A549 (cell line): ENCODE results near the gene DTHD1. TPM values are rescaled to one million over a fixed set of nuclear protein-coding genes. Genes with fewer than 3 reads are reported as not detected.

Source experiments
- ATAC-seq, 2 experiments: fragments of 200-7000 bp in 1 of 2; fragments of >200 bp in 1 of 2; cut with Nextera tagmentation in 1 of 2; cut with Tn5 transposase in 1 of 2; 3 replicates each; pipeline versions ENCODE4 v1.8.0 to v1.9.1; 2018 to 2020; ENCODE audit warnings: mild to moderate bottlenecking in 1 of 2, moderate library complexity in 1 of 2
- CTCF ChIA-PET: fragments of 300-600 bp; sonication (Branson Sonifier 250); formaldehyde crosslinking; extraction: SDS; loops from one replicate; lab custom pipeline; 2021; ENCODE audit warnings: antibody characterized with exemption, inconsistent platforms; lab: Yijun Ruan, JAX
- POLR2A ChIA-PET: fragments of 350-600 bp; formaldehyde crosslinking; extraction: SDS; loops from one replicate; lab custom pipeline; 2021; ENCODE audit warnings: antibody characterized with exemption, inconsistent platforms; lab: Yijun Ruan, JAX
- DNase-seq, 2 experiments: peaks; one replicate each; pipeline versions ENCODE4 v3.0.0 to v3.0.0-alpha.2; 2011 to 2016; ENCODE audit warnings: low read depth in 1 of 2, low spot score in 1 of 2
- FAIRE-seq: peaks from 2 replicates; lab custom pipeline; 2011; peaks lifted over from hg19 to GRCh38; lab: Jason Lieb, UNC
- H3K27ac ChIP-seq, 2 experiments: fragments of >200 bp; sonication (Bioruptor Twin); formaldehyde crosslinking; 3 replicates each; pipeline ENCODE4 v1.5.1; 2016 to 2017
- H3K4me1 ChIP-seq: fragments of >200 bp; sonication (Bioruptor Twin); formaldehyde crosslinking; 3 replicates; pipeline ENCODE4 v1.6.1; 2016
- H3K4me2 ChIP-seq: fragments of >200 bp; sonication (Bioruptor Twin); formaldehyde crosslinking; 3 replicates; pipeline ENCODE4 v1.6.1; 2016
- H3K4me3 ChIP-seq: fragments of >200 bp; sonication (Bioruptor Twin); formaldehyde crosslinking; 3 replicates; pipeline ENCODE4 v1.5.1; 2016
- H3K9me3 ChIP-seq: fragments of >200 bp; sonication (Bioruptor Twin); formaldehyde crosslinking; 3 replicates; pipeline ENCODE4 v1.6.1; 2016
- BHLHE40 ChIP-seq: IDR thresholded peaks from 2 replicates; pipeline ENCODE4 v1.6.1; 2012; ENCODE audit warnings: low read depth, low read length, inconsistent platforms
- CEBPB ChIP-seq, 2 experiments: fragments of >200 bp in 1 of 2; sonication (Bioruptor Twin) in 1 of 2; formaldehyde crosslinking in 1 of 2; IDR thresholded peaks; 2 replicates each; pipeline ENCODE4 v1.6.1; 2012 to 2016
- CHD4 ChIP-seq: fragments of 200-600 bp; sonication (generic); IDR thresholded peaks from 2 replicates; pipeline ENCODE4 v1.6.1; 2016; ENCODE audit warnings: antibody characterized with exemption, mild to moderate bottlenecking, borderline replicate concordance
- EHF ChIP-seq: fragments of 250-450 bp; sonication (Bioruptor Pico); IDR thresholded peaks from 2 replicates; pipeline ENCODE4 v1.5.0; 2020; ENCODE audit warnings: mild to moderate bottlenecking
- EP300 ChIP-seq, 2 experiments: fragments of >200 bp; sonication (Bioruptor Twin); formaldehyde crosslinking; IDR thresholded peaks; 2 replicates in 1 of 2; 3 replicates in 1 of 2; pipeline ENCODE4 v1.6.1; 2016 to 2017
- JUNB ChIP-seq: fragments of >200 bp; sonication (Bioruptor Twin); formaldehyde crosslinking; IDR thresholded peaks from 2 replicates; pipeline ENCODE4 v1.6.1; 2016
- KDM5A ChIP-seq: fragments of 200-600 bp; sonication (generic); IDR thresholded peaks from 2 replicates; pipeline ENCODE4 v1.6.1; 2016; ENCODE audit warnings: antibody characterized with exemption, mild to moderate bottlenecking
- MAFK ChIP-seq: fragments of 450-650 bp; IDR thresholded peaks from 2 replicates; pipeline ENCODE4 v1.6.1; 2014; ENCODE audit not compliant: partially characterized antibody
- MYC ChIP-seq: IDR thresholded peaks from 2 replicates; pipeline ENCODE4 v1.6.1; 2012; ENCODE audit warnings: mild to moderate bottlenecking, inconsistent platforms, low read length, improper control_type of control experiment, borderline replicate concordance
- NFE2L2 ChIP-seq: fragments of 150-350 bp; conservative IDR thresholded peaks from 2 replicates; pipeline ENCODE4 v1.6.1; 2014; ENCODE audit warnings: low read length
- PHF8 ChIP-seq: fragments of 200-600 bp; sonication (generic); IDR thresholded peaks from 2 replicates; pipeline ENCODE4 v1.6.1; 2016; ENCODE audit warnings: low read depth, mild to moderate bottlenecking, antibody characterized with exemption, moderate library complexity, borderline replicate concordance
- POLR2A ChIP-seq: IDR thresholded peaks from 2 replicates; pipeline ENCODE4 v1.6.1; 2012; ENCODE audit warnings: mild to moderate bottlenecking, low read length
- POLR2AphosphoS2 ChIP-seq: conservative IDR thresholded peaks from 2 replicates; pipeline ENCODE4 v1.6.1; 2012; ENCODE audit warnings: low read length, improper control_type of control experiment, inconsistent platforms
- RARB ChIP-seq: fragments of 250-450 bp; sonication (Bioruptor Pico); IDR thresholded peaks from 2 replicates; pipeline ENCODE4 v1.8.0; 2021; ENCODE audit warnings: mild to moderate bottlenecking, moderate library complexity
- RFX5 ChIP-seq: fragments of 450-650 bp; IDR thresholded peaks from 2 replicates; pipeline ENCODE4 v1.7.1; 2014; ENCODE audit warnings: antibody characterized with exemption, mild to moderate bottlenecking, moderate library complexity
- TP53 ChIP-seq: fragments of 250-450 bp; sonication (Bioruptor Pico); IDR thresholded peaks from 2 replicates; pipeline ENCODE4 v1.5.0; 2021; ENCODE audit warnings: mild to moderate bottlenecking, moderate library complexity
- WGBS: methylation state at CpG from one replicate; pipeline ENCODE4 v1.1.6; 2017; ENCODE audit errors: missing lambda C conversion rate; 5-methylcytosine and 5-hydroxymethylcytosine counted together
- polyA plus RNA-seq, 4 experiments: library from polyadenylated mRNA; depleted of rRNA in 3 of 4; stranded (reverse); fragments of >200 nt; fragmentation: RNase III in 1 of 4; extraction: RNeasy Plus Mini Kit Qiagen cat#74134 plus additional on column Dnase treatment in 1 of 4; gene quantifications; 2 replicates in 3 of 4; 3 replicates in 1 of 4; pipeline ENCODE4 v1.2.3, GENCODE V29; 2011 to 2017
- TF ChIP-seq, protein P1 (sequence below): fragments of 250-450 bp; sonication (Bioruptor Pico); IDR thresholded peaks from 2 replicates; pipeline ENCODE4 v1.5.0; 2020; ENCODE audit warnings: low read depth, mild to moderate bottlenecking, moderate library complexity
- TF ChIP-seq, protein P2 (sequence below): fragments of 150-350 bp; IDR thresholded peaks from 2 replicates; pipeline ENCODE4 v1.6.1; 2014; ENCODE audit warnings: low read depth, mild to moderate bottlenecking, low read length
- TF ChIP-seq, protein P3 (sequence below): fragments of 450-650 bp; IDR thresholded peaks from 2 replicates; pipeline ENCODE4 v1.6.1; 2014; ENCODE audit warnings: antibody characterized with exemption
- TF ChIP-seq, protein P4 (sequence below): fragments of >200 bp; sonication (Bioruptor Twin); formaldehyde crosslinking; IDR thresholded peaks from 3 replicates; pipeline ENCODE4 v1.6.1; 2016

The DTHD1 gene
- polyA plus RNA-seq, 2 of the 4 experiments (the other 2 are of a cell fraction) = not detected

DNA sequence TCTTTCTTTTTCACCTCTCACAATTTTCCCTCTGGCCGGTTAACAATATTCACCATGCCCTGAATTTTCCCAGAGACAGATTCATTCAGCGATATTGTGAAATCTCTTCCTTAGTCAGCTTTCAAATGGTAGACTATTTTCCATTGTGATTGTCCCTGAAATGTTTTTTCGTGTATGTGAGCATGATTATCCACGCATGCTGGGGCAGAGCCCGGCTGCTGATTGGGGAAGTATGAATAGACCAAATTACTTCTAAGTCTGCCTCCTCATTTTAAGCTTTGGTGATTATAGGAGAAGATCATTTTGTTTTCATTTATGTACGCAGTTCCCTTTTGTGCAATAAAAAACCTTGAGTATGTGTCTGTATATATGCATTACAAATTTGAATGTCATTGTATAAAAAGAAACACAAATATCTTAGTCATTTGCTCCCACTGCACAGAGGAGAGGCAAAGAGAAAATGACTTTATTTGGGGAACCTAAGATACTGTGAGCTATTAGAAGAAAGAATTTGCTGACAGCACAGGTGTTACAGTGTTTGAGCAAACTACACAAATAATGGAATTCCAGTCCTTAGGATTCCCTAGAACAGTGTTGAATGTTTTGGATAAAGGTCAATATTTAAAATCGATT lies 11.3 kb downstream of the DTHD1 start:
- WGBS = 48% methylated on average over 7 of the region's 7 CpGs

DNA sequence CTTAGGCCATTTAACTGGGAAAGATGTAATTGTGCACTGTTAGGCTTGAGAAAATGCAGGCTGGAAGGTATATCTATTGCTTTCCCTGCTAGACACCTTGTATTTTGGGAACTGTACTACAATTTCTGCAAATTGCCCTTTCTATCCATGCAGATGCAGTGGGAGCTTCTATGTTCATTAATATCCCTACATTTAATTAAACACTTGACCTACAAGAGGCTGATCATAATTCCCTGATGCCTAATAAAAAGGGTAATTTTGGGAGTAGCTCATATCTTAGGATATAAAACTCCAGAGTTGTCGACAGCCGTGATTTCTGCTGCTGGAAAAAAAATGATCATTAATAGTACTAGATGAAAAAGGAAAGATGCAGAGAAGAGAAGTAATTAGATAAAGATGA lies 19.7 kb downstream of the DTHD1 start:
- TF ChIP-seq POLR2A = no peak
- no peak for TF ChIP-seq CEBPB (IDR thresholded peaks at IDR 0.05)
- TF ChIP-seq TP53 (CRISPR knock-in tag) = no peak
- no peak for TF ChIP-seq BHLHE40
- TF ChIP-seq NFE2L2 = no peak
- no peak for TF ChIP-seq RARB (CRISPR knock-in tag)
- TF ChIP-seq EHF = no peak
- TF ChIP-seq, protein P1, sequence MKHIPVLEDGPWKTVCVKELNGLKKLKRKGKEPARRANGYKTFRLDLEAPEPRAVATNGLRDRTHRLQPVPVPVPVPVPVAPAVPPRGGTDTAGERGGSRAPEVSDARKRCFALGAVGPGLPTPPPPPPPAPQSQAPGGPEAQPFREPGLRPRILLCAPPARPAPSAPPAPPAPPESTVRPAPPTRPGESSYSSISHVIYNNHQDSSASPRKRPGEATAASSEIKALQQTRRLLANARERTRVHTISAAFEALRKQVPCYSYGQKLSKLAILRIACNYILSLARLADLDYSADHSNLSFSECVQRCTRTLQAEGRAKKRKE (CRISPR knock-in tag) = no peak
- no peak for TF ChIP-seq JUNB
- TF ChIP-seq CHD4 = no peak
- TF ChIP-seq POLR2AphosphoS2 = no peak
- TF ChIP-seq, protein P2, sequence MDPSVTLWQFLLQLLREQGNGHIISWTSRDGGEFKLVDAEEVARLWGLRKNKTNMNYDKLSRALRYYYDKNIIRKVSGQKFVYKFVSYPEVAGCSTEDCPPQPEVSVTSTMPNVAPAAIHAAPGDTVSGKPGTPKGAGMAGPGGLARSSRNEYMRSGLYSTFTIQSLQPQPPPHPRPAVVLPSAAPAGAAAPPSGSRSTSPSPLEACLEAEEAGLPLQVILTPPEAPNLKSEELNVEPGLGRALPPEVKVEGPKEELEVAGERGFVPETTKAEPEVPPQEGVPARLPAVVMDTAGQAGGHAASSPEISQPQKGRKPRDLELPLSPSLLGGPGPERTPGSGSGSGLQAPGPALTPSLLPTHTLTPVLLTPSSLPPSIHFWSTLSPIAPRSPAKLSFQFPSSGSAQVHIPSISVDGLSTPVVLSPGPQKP = no peak
- TF ChIP-seq, all 56 proteins: peak for 0
- no peak for FAIRE-seq
- CTCF ChIA-PET = no interaction called here
- Histone ChIP-seq H3K9me3 (no peaks in the 10 kb centered on the region), H3K27ac (no peak overlapping the region), H3K4me1 (no peaks in the 10 kb centered on the region), H3K4me2 (no peak overlapping the region), H3K4me3 (no peak overlapping the region)
- no peak for ATAC-seq
- POLR2A ChIA-PET = no interaction called here
- 21% methylated on average over 2 of the region's 2 CpGs for WGBS
- DNase-seq = no peak

More for the DNA sequence above, 11.3 kb downstream of the DTHD1 start:
- Histone ChIP-seq H3K4me3 (no peak overlapping the region), H3K4me1 (no peaks in the 10 kb centered on the region), H3K9me3 (no peaks in the 10 kb centered on the region), H3K4me2 (no peak overlapping the region), H3K27ac (no peak overlapping the region)
- TF ChIP-seq EP300 (IDR thresholded peaks at IDR 0.05) (no peak), JUNB (no peak), MYC (no peak)
- TF ChIP-seq, protein P3, sequence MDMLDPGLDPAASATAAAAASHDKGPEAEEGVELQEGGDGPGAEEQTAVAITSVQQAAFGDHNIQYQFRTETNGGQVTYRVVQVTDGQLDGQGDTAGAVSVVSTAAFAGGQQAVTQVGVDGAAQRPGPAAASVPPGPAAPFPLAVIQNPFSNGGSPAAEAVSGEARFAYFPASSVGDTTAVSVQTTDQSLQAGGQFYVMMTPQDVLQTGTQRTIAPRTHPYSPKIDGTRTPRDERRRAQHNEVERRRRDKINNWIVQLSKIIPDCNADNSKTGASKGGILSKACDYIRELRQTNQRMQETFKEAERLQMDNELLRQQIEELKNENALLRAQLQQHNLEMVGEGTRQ = no peak
- TF ChIP-seq, protein P1 (CRISPR knock-in tag) = no peak
- POLR2A ChIA-PET = no interaction called here
- ATAC-seq (no peak), FAIRE-seq (no peak), DNase-seq (no peak)
- CTCF ChIA-PET = no interaction called here

DNA sequence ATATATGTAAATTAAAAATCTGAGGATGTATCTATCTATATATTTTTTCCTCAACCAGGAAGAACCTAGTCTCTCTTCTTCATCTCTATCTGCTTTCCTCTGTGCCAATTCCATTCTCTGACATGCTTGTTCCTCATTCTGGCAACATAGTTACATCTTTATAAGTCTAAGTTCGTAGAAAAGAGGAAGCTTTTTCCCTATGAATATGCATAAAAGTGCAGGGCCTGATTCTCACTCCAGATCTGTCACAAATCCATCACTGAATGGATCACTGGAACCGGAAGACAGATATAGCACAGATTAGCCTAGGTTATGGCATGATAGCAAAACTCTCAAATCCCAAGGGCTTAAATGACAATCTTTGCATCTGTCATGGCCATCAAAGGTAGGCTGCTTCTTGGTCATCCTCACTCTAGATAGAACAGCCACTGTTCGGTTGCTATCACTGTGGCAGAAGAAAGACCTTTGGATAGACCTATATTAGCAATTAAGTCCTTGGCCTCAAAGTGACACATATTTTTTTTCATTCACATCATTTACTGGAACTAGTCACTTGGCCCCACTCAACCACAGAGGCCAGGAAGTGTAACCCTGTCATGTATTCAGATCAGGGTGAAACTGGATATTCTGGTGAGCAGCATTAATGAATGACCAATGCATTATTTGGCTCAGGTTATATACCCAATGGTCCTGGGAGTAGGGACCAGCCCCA lies 22.2 kb downstream of the DTHD1 start:
- Histone ChIP-seq H3K9me3 (no peaks in the 10 kb centered on the region), H3K27ac (no peak overlapping the region), H3K4me2 (no peak overlapping the region), H3K4me3 (no peak overlapping the region), H3K4me1 (no peaks in the 10 kb centered on the region)
- 23% methylated on average over 3 of the region's 3 CpGs for WGBS
- FAIRE-seq (no peak), DNase-seq (no peak), ATAC-seq (no peak)
- CTCF ChIA-PET = no interaction called here
- TF ChIP-seq JUNB (no peak), MAFK (no peak), RFX5 (no peak), PHF8 (no peak), KDM5A (no peak)
- TF ChIP-seq, protein P4, sequence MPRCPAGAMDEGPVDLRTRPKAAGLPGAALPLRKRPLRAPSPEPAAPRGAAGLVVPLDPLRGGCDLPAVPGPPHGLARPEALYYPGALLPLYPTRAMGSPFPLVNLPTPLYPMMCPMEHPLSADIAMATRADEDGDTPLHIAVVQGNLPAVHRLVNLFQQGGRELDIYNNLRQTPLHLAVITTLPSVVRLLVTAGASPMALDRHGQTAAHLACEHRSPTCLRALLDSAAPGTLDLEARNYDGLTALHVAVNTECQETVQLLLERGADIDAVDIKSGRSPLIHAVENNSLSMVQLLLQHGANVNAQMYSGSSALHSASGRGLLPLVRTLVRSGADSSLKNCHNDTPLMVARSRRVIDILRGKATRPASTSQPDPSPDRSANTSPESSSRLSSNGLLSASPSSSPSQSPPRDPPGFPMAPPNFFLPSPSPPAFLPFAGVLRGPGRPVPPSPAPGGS = no peak
- POLR2A ChIA-PET = no interaction called here
